Measurements from ENCODE around the gene RGSL1.
"Not testable (repeated sequence)": the region's sequence is repeated elsewhere in the genome, so short reads cannot be mapped to it uniquely, and the experiment has no call there.

RGSL1 gene

DNA sequence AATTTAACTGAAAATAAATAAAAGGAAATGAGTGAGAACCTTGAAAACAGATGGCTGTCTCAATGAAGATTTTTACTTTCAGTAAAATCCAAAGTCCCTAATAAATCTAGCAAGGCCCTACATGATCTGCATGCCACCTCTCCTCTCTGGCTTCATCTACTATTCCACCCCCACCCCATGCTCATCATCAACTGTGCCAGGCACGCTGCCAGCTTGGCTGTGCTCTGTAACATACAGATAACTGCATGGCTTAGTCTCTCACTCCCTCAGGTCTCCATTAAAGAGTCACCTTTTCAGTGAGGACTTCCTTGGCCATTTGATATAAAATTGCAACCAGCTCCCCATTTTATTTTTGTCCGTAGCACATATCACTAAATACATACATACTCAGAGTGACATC is 26.7 kb downstream of the RGSL1 start:
- DNase-seq, result no peak
- Mint-ChIP-seq H3K36me3 (ENCODE audit: low read depth) (no peaks in the 10 kb centered on the region), H3K4me1 (ENCODE audit: low read depth) (no peaks in the 10 kb centered on the region), H3K27ac (no peak overlapping the region), H3K9me3 (peaks cover 10% of the 10 kb centered on the region), H3K27me3 (peaks cover 25% of the 10 kb centered on the region), H3K4me3 (no peak overlapping the region)

DNA sequence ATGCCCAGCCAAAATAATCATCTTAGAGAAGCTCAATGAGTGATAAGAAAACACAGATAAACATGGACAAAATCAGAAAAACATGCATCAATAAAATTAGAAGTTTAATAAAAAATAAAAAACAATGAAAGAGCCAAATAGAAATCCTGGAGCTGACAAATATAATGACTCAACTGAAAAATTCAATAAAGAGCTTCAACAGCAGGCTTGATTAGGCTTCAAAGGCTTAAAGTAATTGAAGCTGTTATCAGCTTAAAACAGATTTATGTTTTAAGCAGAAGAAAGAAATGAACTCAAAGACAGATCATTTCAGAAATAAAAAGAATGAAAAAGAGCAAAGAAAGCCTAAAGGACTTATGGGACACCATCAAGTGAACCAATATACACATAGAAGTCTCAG is 28.3 kb downstream of the RGSL1 start:
- no peak for DNase-seq
- H3K36me3 Mint-ChIP-seq (ENCODE audit: low read depth), result no peaks in the 10 kb centered on the region
- H3K4me1 Mint-ChIP-seq (ENCODE audit: low read depth), result no peaks in the 10 kb centered on the region

DNA sequence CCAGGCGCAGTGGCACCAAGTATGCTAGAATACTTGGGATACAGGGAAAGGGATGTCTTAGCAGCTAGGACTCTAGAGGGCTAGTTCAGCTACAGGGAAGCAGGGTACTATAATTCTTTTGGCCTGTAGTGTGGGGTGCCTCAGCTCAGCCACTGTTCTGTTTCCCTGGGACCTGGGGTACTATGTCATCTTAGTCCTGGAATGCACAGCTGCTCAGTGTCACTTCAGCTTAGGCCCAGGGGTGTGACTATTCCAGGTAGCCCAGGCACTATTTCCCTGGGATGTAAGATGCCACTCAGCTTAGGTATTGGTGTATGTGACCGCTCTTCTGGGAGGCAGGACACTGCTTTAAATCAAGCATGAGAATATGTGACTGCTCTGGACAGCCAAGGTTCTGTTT is 34.1 kb downstream of the RGSL1 start:
- Mint-ChIP-seq H3K36me3 (ENCODE audit: low read depth) (no peaks in the 10 kb centered on the region), H3K4me3 (no peak overlapping the region), H3K9me3 (peaks cover under 1% of the 10 kb centered on the region), H3K4me1 (ENCODE audit: low read depth) (no peaks in the 10 kb centered on the region), H3K27ac (no peak overlapping the region), H3K27me3 (peaks cover 10% of the 10 kb centered on the region)
- DNase-seq, result no peak

More for the DNA sequence above, 28.3 kb downstream of the RGSL1 start:
- Mint-ChIP-seq H3K27me3 (peaks cover 25% of the 10 kb centered on the region), H3K4me3 (no peak overlapping the region), H3K27ac (no peak overlapping the region), H3K9me3 (peaks cover 10% of the 10 kb centered on the region)

DNA sequence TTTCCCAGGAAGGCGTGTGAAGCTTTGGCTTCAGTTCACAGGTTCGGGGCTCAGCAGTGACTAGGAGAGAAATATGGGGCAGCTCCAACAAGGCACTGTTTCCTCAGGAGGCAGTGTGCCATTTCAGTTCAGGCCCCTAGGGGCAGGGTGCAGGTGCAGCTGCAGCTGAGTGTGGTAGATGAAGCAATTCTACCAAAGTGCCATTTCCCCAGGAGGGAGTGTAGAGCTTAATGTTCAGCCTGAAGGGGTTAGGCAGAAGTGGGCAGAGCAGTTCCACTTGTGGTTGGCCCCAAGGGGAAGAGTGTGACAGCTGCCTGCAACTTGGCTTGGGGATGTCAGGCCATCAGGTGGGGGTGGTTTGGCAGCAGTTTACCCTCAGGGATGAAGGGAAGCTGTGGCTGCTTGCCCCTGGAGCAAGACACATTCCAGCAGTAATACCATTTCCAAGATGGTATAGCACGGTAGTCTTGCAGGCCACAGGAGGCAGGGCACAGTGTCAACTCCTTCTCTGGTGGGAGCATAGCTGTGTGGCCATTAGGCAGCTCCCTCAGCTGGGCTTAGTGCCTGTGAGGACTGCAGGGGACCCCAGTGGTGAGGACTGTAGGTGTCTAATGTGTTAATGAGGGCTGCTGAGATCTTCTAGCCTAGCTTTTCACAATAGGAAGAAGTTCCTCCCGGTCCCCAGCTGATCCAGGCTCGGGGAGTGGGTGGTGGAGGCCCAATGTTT is 34.7 kb downstream of the RGSL1 start:
- no peak for DNase-seq
- no peaks in the 10 kb centered on the region for H3K36me3 Mint-ChIP-seq (ENCODE audit: low read depth)
- peaks cover 10% of the 10 kb centered on the region for H3K27me3 Mint-ChIP-seq
- no peak overlapping the region for H3K27ac Mint-ChIP-seq
- no peaks in the 10 kb centered on the region for H3K4me1 Mint-ChIP-seq (ENCODE audit: low read depth)
- H3K4me3 Mint-ChIP-seq, result no peak overlapping the region
- H3K9me3 Mint-ChIP-seq, result no peaks in the 10 kb centered on the region

DNA sequence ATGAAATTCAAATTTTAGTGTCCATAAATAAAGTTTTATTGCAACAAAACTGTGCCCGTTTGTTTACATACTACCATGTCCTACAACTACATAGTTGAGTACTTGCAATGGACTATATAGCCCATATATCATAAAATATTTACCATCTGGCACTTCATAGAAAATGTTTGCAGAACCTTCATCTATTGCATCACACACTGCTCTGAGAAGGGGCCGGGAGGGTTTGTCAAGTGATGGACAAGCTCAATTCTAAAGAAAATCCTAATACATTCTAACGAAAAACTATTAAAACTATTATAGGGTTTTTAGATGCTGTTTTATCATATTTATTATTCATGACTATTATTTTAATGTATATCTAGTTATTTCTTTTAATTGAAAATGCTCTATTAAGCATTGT is 35.9 kb downstream of the RGSL1 start:
- Mint-ChIP-seq H3K27ac (no peak overlapping the region), H3K4me3 (no peak overlapping the region), H3K9me3 (no peaks in the 10 kb centered on the region), H3K36me3 (ENCODE audit: low read depth) (no peaks in the 10 kb centered on the region), H3K27me3 (peaks cover 6% of the 10 kb centered on the region), H3K4me1 (ENCODE audit: low read depth) (no peaks in the 10 kb centered on the region)
- no peak for DNase-seq

DNA sequence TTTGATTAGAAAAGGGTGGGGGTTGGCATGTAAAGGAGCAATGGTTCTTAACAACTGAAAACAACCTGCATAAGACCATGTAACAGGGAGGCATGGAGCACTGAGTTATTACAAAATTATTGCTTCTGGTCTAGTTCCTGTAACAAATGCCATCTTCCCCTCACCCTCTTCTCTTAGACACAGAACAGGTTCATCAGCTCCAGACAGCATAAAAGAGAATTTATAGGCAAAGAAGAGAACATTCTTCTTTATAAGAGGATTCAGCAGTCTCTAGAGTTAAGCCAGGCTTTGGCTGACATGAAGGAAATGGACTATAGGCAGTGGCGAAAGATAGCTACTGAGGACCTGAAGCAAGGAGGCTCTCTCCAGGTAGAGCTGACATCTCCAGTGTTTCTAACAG is 38.9 kb downstream of the RGSL1 start:
- Mint-ChIP-seq H3K36me3 (ENCODE audit: low read depth) (no peaks in the 10 kb centered on the region), H3K9me3 (no peaks in the 10 kb centered on the region), H3K27ac (no peak overlapping the region), H3K4me3 (no peak overlapping the region), H3K27me3 (peaks cover 12% of the 10 kb centered on the region), H3K4me1 (ENCODE audit: low read depth) (no peaks in the 10 kb centered on the region)
- DNase-seq, result no peak

DNA sequence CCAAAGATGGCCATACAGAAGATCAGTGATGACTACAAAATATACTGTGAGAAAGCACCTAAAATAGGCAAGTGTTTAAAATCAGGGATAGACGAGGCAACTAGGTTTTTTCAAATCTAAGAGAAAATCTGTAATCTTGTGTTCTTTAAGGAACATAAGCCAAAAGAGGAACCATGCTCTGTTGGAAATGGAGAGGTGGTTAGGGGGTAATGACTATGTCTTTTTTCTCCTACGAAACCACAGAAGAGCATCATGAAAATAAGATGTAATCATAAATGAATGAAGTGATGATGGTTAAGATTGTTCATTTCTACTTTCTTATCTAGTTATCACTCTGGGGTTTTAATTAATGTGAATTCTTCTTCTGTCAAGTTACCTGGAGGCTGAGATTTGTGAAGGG is 43.1 kb downstream of the RGSL1 start:
- H3K4me3 Mint-ChIP-seq, result no peak overlapping the region
- DNase-seq, result no peak
- H3K9me3 Mint-ChIP-seq, result no peaks in the 10 kb centered on the region
- H3K36me3 Mint-ChIP-seq (ENCODE audit: low read depth), result no peaks in the 10 kb centered on the region
- H3K27me3 Mint-ChIP-seq, result peaks cover 8% of the 10 kb centered on the region
- H3K4me1 Mint-ChIP-seq (ENCODE audit: low read depth), result no peaks in the 10 kb centered on the region
- no peak overlapping the region for H3K27ac Mint-ChIP-seq

DNA sequence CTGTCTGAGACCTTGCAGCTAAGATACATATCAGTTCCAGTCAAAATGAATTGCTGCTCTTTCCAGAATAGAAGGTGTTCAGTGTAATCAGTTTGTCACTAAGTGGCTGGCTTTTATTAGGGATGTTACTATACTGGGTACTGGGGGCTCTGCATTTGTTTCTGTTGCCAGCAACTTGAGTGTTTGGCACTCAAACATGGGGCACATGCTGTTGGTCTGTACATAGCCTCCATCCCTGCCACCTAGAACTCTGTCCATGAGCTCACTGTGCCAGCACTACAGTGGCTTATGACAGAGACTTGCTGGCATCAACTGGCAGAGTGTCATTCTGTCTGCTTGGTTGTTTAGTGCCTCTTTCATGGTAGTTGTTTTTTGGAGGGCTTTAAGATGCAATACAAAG is 45.1 kb downstream of the RGSL1 start:
- no peak for DNase-seq
- Mint-ChIP-seq H3K36me3 (ENCODE audit: low read depth) (no peaks in the 10 kb centered on the region), H3K4me3 (no peak overlapping the region), H3K4me1 (ENCODE audit: low read depth) (no peaks in the 10 kb centered on the region), H3K9me3 (no peaks in the 10 kb centered on the region), H3K27ac (no peak overlapping the region), H3K27me3 (peaks cover 8% of the 10 kb centered on the region)

DNA sequence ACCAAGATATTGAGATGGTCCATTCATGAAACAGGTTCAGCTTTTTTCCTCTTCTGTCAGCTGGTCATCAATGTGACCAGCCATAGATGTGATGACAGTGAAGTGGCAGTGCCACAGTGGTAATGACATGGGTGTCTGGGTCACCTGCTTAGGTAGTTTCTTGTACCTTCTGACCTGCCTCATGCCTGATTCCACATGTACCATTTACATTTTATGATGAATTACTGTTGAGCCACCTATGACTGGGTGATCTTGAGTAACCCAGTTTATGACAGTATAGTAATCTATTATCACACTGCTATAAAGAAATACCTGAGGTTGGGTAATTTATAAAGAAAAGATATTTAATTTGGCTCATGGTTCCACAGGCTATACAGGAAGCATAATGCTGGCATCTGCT is 45.7 kb downstream of the RGSL1 start:
- no peak overlapping the region for H3K27ac Mint-ChIP-seq
- DNase-seq, result no peak
- no peaks in the 10 kb centered on the region for H3K9me3 Mint-ChIP-seq
- H3K4me1 Mint-ChIP-seq (ENCODE audit: low read depth), result no peaks in the 10 kb centered on the region
- no peak overlapping the region for H3K4me3 Mint-ChIP-seq
- peaks cover 6% of the 10 kb centered on the region for H3K27me3 Mint-ChIP-seq
- no peaks in the 10 kb centered on the region for H3K36me3 Mint-ChIP-seq (ENCODE audit: low read depth)

DNA sequence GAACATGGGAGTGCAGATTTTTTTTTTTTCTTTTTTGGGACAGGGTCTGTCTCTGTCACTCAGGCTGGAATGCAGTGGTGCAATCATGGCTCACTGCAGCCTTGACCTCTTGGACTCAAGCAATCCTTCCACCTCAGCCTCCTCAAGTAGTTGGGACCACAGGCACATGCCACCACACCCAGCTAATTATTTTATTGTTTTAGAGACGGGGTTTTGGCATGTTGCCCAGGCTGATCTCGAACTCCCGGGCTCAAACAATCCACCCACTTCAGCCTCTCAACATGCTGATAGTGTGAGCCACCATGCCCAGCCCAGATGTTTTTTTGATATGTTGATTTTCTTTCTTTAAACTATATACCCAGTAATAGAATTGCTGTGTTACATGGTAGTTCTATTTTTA is 57.7 kb downstream of the RGSL1 start:
- DNase-seq, result no peak
- H3K36me3 Mint-ChIP-seq (ENCODE audit: low read depth), result no peaks in the 10 kb centered on the region
- no peak overlapping the region for H3K27ac Mint-ChIP-seq
- H3K4me3 Mint-ChIP-seq, result no peak overlapping the region
- peaks cover 16% of the 10 kb centered on the region for H3K27me3 Mint-ChIP-seq
- H3K9me3 Mint-ChIP-seq, result peaks cover 9% of the 10 kb centered on the region
- no peaks in the 10 kb centered on the region for H3K4me1 Mint-ChIP-seq (ENCODE audit: low read depth)

DNA sequence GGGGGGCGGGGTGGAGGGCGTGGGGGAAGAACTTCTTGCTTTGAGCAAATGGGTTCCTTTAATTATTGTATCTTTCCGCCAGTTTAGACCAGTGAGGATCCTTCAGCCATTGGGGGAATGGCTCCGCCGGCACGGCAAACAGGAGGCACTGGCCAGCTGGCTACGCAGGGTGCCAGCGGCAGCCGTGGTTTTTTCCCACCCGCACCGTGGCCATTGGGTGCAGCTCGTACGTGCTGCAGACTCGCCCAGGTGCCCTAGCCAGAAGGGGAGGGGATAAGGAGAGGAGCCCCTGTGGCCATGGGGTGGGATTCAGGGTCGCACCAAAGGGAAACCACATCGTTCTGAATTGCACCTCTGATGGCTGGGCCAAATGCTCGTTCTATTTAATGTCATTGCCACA is 65.6 kb downstream of the RGSL1 start:
- no peaks in the 10 kb centered on the region for H3K4me1 Mint-ChIP-seq (ENCODE audit: low read depth)
- H3K36me3 Mint-ChIP-seq (ENCODE audit: low read depth), result no peaks in the 10 kb centered on the region
- DNase-seq, result no peak
- H3K27ac Mint-ChIP-seq, result no peak overlapping the region
- H3K27me3 Mint-ChIP-seq, result peaks cover 21% of the 10 kb centered on the region
- H3K9me3 Mint-ChIP-seq, result peaks cover 12% of the 10 kb centered on the region
- H3K4me3 Mint-ChIP-seq, result no peak overlapping the region

DNA sequence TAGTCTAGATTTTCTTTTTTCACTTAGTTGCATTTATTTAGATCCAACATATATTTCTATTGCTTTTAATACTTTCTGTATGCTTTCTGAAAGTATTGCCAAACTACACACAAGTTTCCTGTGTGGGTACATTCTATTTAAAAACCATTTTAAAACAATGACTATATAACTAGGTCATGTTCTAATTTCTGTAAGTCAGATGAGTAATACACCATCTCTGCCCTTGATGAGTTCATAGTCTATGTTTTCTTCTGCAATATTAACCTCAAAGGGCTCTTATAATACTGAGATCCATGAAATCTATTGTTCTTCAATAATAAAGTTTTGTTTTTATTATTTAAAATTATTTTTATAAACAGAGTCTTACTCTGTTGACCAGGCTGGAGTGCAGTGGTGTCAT is 70.8 kb downstream of the RGSL1 start:
- Mint-ChIP-seq H3K9me3 (peaks cover 27% of the 10 kb centered on the region), H3K4me1 (ENCODE audit: low read depth) (no peaks in the 10 kb centered on the region), H3K27me3 (peaks cover 20% of the 10 kb centered on the region), H3K4me3 (no peak overlapping the region), H3K36me3 (ENCODE audit: low read depth) (no peaks in the 10 kb centered on the region), H3K27ac (no peak overlapping the region)
- DNase-seq, result no peak

DNA sequence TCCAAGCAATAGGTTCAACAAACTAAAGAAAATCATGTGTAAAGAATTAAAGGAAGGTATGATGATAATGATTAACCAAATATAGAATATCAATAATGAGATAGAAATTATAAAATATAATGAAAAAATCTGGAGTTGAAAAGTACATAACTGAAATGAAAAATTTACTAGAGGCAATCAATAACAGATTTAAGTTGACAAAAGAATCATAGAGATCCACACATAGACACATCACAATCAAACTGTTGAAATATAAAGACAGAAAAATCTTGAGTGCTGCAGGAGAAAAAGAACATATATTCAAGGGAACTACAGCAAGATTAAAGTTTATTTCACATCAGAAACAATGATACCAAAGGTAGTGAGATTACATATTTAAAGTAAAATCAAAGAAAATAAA is 75.4 kb downstream of the RGSL1 start:
- Mint-ChIP-seq H3K4me3 (no peak overlapping the region), H3K27me3 (peaks cover 32% of the 10 kb centered on the region), H3K27ac (no peak overlapping the region), H3K9me3 (peaks cover 33% of the 10 kb centered on the region), H3K4me1 (ENCODE audit: low read depth) (no peaks in the 10 kb centered on the region), H3K36me3 (ENCODE audit: low read depth) (no peaks in the 10 kb centered on the region)
- DNase-seq, result no peak

DNA sequence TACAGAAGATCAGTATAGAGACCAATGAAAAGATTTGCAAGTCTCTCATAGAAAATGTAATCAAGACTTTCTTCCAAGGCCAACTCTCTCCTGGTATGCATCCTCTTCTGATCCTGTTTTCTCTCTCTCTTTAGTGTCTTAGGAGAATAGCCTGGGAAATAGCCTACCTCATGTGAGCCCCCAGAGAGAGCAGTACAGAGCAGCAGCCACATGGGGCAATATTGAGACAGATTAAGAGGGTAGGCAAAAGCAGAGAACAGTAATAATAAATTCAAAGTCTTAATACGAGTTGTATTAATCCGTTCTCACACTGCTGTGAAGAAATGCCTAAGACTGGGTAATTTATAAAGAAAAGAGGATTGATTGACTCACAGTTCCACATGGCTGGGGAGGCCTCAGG is 77.7 kb downstream of the RGSL1 start:
- no peaks in the 10 kb centered on the region for H3K36me3 Mint-ChIP-seq (ENCODE audit: low read depth)
- H3K4me1 Mint-ChIP-seq (ENCODE audit: low read depth), result no peaks in the 10 kb centered on the region
- no peak for DNase-seq
- peaks cover 33% of the 10 kb centered on the region for H3K9me3 Mint-ChIP-seq
- H3K27me3 Mint-ChIP-seq, result peaks cover 21% of the 10 kb centered on the region
- H3K27ac Mint-ChIP-seq, result no peak overlapping the region
- H3K4me3 Mint-ChIP-seq, result no peak overlapping the region

DNA sequence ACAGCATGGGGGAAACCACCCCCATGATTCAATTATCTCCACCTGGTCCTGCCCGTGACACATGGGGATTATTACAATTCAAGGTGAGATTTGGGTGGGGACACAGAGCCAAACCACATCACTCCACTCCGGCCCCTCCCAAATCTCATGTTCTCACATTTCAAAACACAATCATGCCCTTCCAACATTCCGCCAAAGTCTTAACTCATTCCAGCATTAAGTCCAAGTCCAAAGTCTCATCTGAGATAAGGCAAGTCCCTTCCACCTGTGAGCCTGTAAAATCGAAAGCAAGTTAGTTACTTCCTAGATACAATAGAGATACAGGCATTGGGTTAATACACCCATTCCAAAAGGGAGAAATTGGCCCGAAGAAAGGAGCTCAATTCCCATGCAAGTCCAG is 78.3 kb downstream of the RGSL1 start:
- not testable (repeated sequence) for H3K4me3 Mint-ChIP-seq; H3K36me3 Mint-ChIP-seq (ENCODE audit: low read depth); H3K4me1 Mint-ChIP-seq (ENCODE audit: low read depth); DNase-seq; H3K27ac Mint-ChIP-seq
- Mint-ChIP-seq H3K27me3 (peaks cover 20% of the 10 kb centered on the region), H3K9me3 (peaks cover 33% of the 10 kb centered on the region)

DNA sequence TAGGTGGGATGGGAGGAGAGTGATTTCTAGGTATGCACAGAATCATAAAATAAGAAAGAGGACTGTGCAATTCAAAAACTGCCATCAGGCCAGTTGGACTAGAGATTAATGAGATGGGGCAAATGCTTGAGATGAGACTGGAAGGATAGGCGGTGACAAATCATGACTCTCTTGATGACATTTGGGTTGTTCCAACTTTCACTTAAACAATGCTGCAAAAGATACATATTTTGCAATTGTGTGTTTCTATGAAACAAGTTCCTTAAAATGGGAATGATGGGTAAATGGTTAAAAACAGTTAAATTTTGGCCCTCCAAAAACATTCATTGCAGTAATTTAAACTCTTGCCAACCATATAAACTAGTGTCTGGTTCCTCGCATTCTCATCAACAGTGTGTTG is 84.0 kb downstream of the RGSL1 start:
- Mint-ChIP-seq H3K27me3 (peaks cover 8% of the 10 kb centered on the region), H3K4me1 (ENCODE audit: low read depth) (no peaks in the 10 kb centered on the region), H3K27ac (no peak overlapping the region), H3K9me3 (peaks cover 3% of the 10 kb centered on the region), H3K36me3 (ENCODE audit: low read depth) (no peaks in the 10 kb centered on the region), H3K4me3 (no peak overlapping the region)
- no peak for DNase-seq

All from activated T-cell treated with anti-CD3 and anti-CD28 coated beads, Interleukin-2, amount 50 U/mL, for 24 hours (primary cell).